ENCODE data around the gene GGTA1.

- no peak for TF ChIP-seq E2F4 (CRISPR knock-in tag; IDR thresholded peaks at IDR 0.05; ENCODE audit: borderline replicate concordance, low read depth)
- TF ChIP-seq ATF3 (CRISPR knock-in tag; conservative IDR thresholded peaks at IDR 0.05) = no peak
- no peak for TF ChIP-seq ARID4B (CRISPR knock-in tag; IDR thresholded peaks at IDR 0.05; ENCODE audit: borderline replicate concordance)
- no peak for TF ChIP-seq CTCF (IDR thresholded peaks at IDR 0.05)
- no peak for TF ChIP-seq HMGXB4 (CRISPR knock-in tag; IDR thresholded peaks at IDR 0.05)
- TF ChIP-seq ZNF281 (CRISPR knock-in tag; IDR thresholded peaks at IDR 0.05) = no peak
- no peak for TF ChIP-seq NR1H2 (CRISPR knock-in tag; IDR thresholded peaks at IDR 0.05)
- no peak for TF ChIP-seq SMAD3 (CRISPR knock-in tag; IDR thresholded peaks at IDR 0.05; ENCODE audit: borderline replicate concordance)
- no peak for TF ChIP-seq GABPB1 (CRISPR knock-in tag; IDR thresholded peaks at IDR 0.05)
- TF ChIP-seq CBFB (CRISPR knock-in tag; IDR thresholded peaks at IDR 0.05; ENCODE audit: low read depth) = no peak
- TF ChIP-seq MAX (CRISPR knock-in tag; IDR thresholded peaks at IDR 0.05) = no peak
- TF ChIP-seq ESRRA (CRISPR knock-in tag; IDR thresholded peaks at IDR 0.05; ENCODE audit: borderline replicate concordance) = no peak
- no peak for TF ChIP-seq TCF7 (CRISPR knock-in tag; IDR thresholded peaks at IDR 0.05; ENCODE audit: low read depth)
- no peak for TF ChIP-seq ATF2 (CRISPR knock-in tag; IDR thresholded peaks at IDR 0.05; ENCODE audit: borderline replicate concordance, low read depth)
Observed at GRCh38 chr9:121476156-121476555, 23.5 kb downstream of the GGTA1 start.
